Activated CD8-positive, alpha-beta T cell treated with anti-CD3 and anti-CD28 coated beads for 36 hours (primary cell): ENCODE data around the gene AK8. TPM values are rescaled to one million over a fixed set of nuclear protein-coding genes. Genes with fewer than 3 reads are reported as not detected.

Experiments used
- ATAC-seq: fragments of 200-7000 bp; cut with Tn5 transposase; one replicate; pipeline ENCODE4 v1.10.0; 2021; ENCODE audit warnings: mild to moderate bottlenecking, moderate library complexity
- CTCF ChIA-PET: fragments of 350-600 bp; sonication (Branson Sonifier 250); formaldehyde crosslinking; loops from one replicate; lab custom pipeline; 2021; ENCODE audit warnings: antibody characterized with exemption; lab: Charles Lee
- POLR2A ChIA-PET: fragments of 350-600 bp; sonication (Branson Sonifier 250); formaldehyde crosslinking; loops from one replicate; lab custom pipeline; 2021; ENCODE audit warnings: antibody characterized with exemption; lab: Charles Lee
- DNase-seq: peaks from one replicate; pipeline ENCODE4 v3.0.0-alpha.2; 2020
- H3K27ac Mint-ChIP-seq: one replicate; pipeline ENCODE4 v1.8.0; 2021; ENCODE audit warnings: mild to moderate bottlenecking, mixed read lengths
- H3K27me3 Mint-ChIP-seq: one replicate; pipeline ENCODE4 v1.8.0; 2021; ENCODE audit warnings: mixed read lengths
- H3K36me3 Mint-ChIP-seq: one replicate; pipeline ENCODE4 v1.8.0; 2021; ENCODE audit warnings: low read depth, mixed read lengths
- H3K4me1 Mint-ChIP-seq: one replicate; pipeline ENCODE4 v1.8.0; 2021; ENCODE audit warnings: low read depth, mixed read lengths
- H3K4me3 Mint-ChIP-seq: one replicate; pipeline ENCODE4 v1.8.0; 2021; ENCODE audit warnings: mild to moderate bottlenecking, moderate library complexity, mixed read lengths
- H3K9me3 Mint-ChIP-seq: one replicate; pipeline ENCODE4 v1.8.0; 2021; ENCODE audit warnings: mixed read lengths
- CTCF ChIP-seq: fragments of 200-600 bp; IDR thresholded peaks from one replicate; pipeline ENCODE4 v1.8.0; 2022; ENCODE audit warnings: antibody characterized with exemption, mild to moderate bottlenecking
- intact Hi-C: fragments of 100-400 bp; cut with micrococcal nuclease; formaldehyde crosslinking; loops from one replicate; pipeline ENCODE4 v1.10.0; 2022
- total RNA-seq, 2 experiments: library from RNA; stranded (reverse); gene quantifications; one replicate each; pipeline ENCODE4 v1.2.3, GENCODE V29; 2021

Gene AK8
- total RNA-seq, 2 experiments from 2014 or later, result not detected

- POLR2A ChIA-PET, result interaction anchor here (1.0 kb wide), 1 partner anchor 19 kb away, joined by 3 read pairs; no protein-coding TSS in a partner anchor
- TF ChIP-seq CTCF, result no peak
Measured at GRCh38 chr9:132883349-132884294, 5.5 kb upstream of the AK8 start.

GRCh38 chr9:132882616-132883015 lies 4.5 kb upstream of the AK8 start:
- ATAC-seq (no peak), DNase-seq (no peak)
- no peaks in the 10 kb centered on the region for H3K36me3 Mint-ChIP-seq
- TF ChIP-seq CTCF, result no peak
- POLR2A ChIA-PET, result interaction anchor here (0.8 to 1.0 kb wide), 2 partner anchors 9 to 20 kb away, joined by 3 read pairs; no protein-coding TSS in a partner anchor
- no peaks in the 10 kb centered on the region for H3K9me3 Mint-ChIP-seq
- H3K27me3 Mint-ChIP-seq, result no peaks in the 10 kb centered on the region
- no peak overlapping the region for H3K4me3 Mint-ChIP-seq
- CTCF ChIA-PET, result interaction anchor here (0.8 to 1.4 kb wide), 2 partner anchors 19 to 20 kb away, joined by 3 to 4 read pairs; no protein-coding TSS in a partner anchor
- intact Hi-C loops, result no loop called here
- no peak overlapping the region for H3K27ac Mint-ChIP-seq
- H3K4me1 Mint-ChIP-seq, result peaks cover 16% of the 10 kb centered on the region

More at GRCh38 chr9:132883349-132884294, 5.5 kb upstream of the AK8 start:
- CTCF ChIA-PET, result interaction anchor here (0.6 to 1.4 kb wide), 3 partner anchors 9 to 18 kb away, joined by 3 to 4 read pairs (median 4); no protein-coding TSS in a partner anchor
- no peak for ATAC-seq
- no peak for DNase-seq
- no peak overlapping the region for H3K4me3 Mint-ChIP-seq
- no peaks in the 10 kb centered on the region for H3K9me3 Mint-ChIP-seq
- no peak overlapping the region for H3K27ac Mint-ChIP-seq
- no peaks in the 10 kb centered on the region for H3K36me3 Mint-ChIP-seq
- intact Hi-C loops, result no loop called here
- H3K27me3 Mint-ChIP-seq, result no peaks in the 10 kb centered on the region
- peaks cover 16% of the 10 kb centered on the region for H3K4me1 Mint-ChIP-seq

GRCh38 chr9:132881826-132882225 lies 3.7 kb upstream of the AK8 start:
- DNase-seq, result no peak
- TF ChIP-seq CTCF, result no peak
- Mint-ChIP-seq H3K4me3 (no peak overlapping the region), H3K36me3 (no peaks in the 10 kb centered on the region), H3K27me3 (no peaks in the 10 kb centered on the region), H3K9me3 (no peaks in the 10 kb centered on the region), H3K4me1 (peaks cover 16% of the 10 kb centered on the region), H3K27ac (no peak overlapping the region)
- POLR2A ChIA-PET, result no interaction called here
- intact Hi-C loops, result no loop called here
- no peak for ATAC-seq
- CTCF ChIA-PET, result interaction anchor here (1.4 kb wide), 1 partner anchor 20 kb away, joined by 4 read pairs; no protein-coding TSS in a partner anchor

- no peak for DNase-seq
- Mint-ChIP-seq H3K27me3 (no peaks in the 10 kb centered on the region), H3K4me3 (no peak overlapping the region), H3K9me3 (no peaks in the 10 kb centered on the region), H3K36me3 (no peaks in the 10 kb centered on the region), H3K27ac (no peak overlapping the region), H3K4me1 (peaks cover 16% of the 10 kb centered on the region)
- no peak for TF ChIP-seq CTCF
- intact Hi-C loops, result no loop called here
- ChIA-PET POLR2A (interaction anchor here (0.5 to 1.2 kb wide), 5 partner anchors 14 to 173 kb away, joined by 3 to 5 read pairs (median 3); no protein-coding TSS in a partner anchor), CTCF (interaction anchor here (1.1 to 2.0 kb wide), 5 partner anchors 20 to 142 kb away, joined by 3 to 8 read pairs (median 4); no protein-coding TSS in a partner anchor)
- no peak for ATAC-seq
Measured at GRCh38 chr9:132880324-132880661, 2.2 kb upstream of the AK8 start.
